Right lobe of liver (tissue), 4 donors: ENCODE data around the gene KRT13.

Experiments used
- CTCF ChIP-seq, 4 donors: fragments of 200-600 bp in 3 of 4; fragments of 450-650 bp in 1 of 4; IDR thresholded peaks; one replicate each; pipeline versions ENCODE4 v1.5.1 to v1.8.0; 2016 to 2022; ENCODE audit warnings: antibody characterized with exemption in 4 of 4, mild to moderate bottlenecking in 2 of 4
- POLR2A ChIP-seq: fragments of 450-650 bp; IDR thresholded peaks from one replicate; pipeline ENCODE4 v1.6.1; 2017; ENCODE audit warnings: antibody characterized with exemption, mild to moderate bottlenecking
- donor health status: DM: no; HTN: no; CAD: no.
- donor health status: DM: no; HTN: no; CAD: no.
- donor health status: DM: no; HTN: yes; CAD: no.

DNA sequence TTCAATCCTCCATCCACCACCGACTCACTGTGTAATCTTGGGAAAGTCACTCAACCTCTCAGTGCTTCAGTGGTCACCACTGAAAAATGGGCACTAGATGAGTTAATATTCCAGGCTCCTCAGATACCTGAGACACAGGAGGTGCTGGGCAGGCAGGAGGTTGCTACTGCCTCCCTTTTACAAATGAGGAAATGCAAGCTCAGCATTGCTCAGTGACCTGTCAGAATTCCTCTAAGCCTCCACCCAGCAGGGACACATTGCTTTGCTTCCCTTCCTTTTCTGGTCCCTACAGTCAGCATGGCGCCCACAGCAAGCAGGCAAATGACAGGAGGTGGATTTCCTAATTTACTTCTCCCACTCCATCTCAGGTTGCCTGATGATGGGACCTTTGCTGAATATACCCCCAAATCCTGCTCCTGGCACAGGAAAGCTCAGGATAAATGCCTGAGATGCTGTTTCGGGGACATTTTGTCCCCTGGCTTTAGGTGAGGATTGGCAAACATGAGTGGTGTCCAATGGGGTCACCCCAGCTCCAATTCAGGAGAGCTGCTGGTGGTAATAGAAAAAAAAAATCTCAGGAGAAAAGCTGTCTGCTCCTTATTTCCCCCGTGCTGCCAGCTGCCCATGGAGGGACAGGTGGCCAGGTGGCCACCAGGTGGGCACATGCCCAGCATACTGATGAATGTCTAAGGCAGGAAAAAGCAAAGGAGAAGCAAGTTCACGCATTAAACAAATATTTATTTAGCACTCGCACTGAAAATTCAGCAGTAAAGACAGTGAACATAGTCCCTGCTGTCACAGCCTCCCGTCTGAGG is 5.0 kb upstream of the KRT13 start:
- TF ChIP-seq CTCF (IDR thresholded peaks at IDR 0.05) (no peak), POLR2A (no peak)
